Immature natural killer cell (primary cell): ENCODE data around the gene PIH1D1. TPM values are rescaled to one million over a fixed set of nuclear protein-coding genes. Genes with fewer than 3 reads are reported as not detected.

Experiments used
- DNase-seq, 3 donors: peaks; one replicate each; pipeline ENCODE4 v3.0.0; 2022; ENCODE audit warnings: mixed read lengths in 1 of 3
- H3K27ac Mint-ChIP-seq, 6 donors: one replicate each; pipeline ENCODE4 v1.8.0; 2020; ENCODE audit warnings: mixed read lengths in 6 of 6, mild to moderate bottlenecking in 5 of 6, inconsistent platforms in 4 of 6, moderate library complexity in 3 of 6
- H3K27me3 Mint-ChIP-seq, 3 donors: one replicate each; pipeline ENCODE4 v1.8.0; 2020 to 2021; ENCODE audit warnings: low read depth in 3 of 3, mild to moderate bottlenecking in 3 of 3, mixed read lengths in 3 of 3, moderate library complexity in 3 of 3, inconsistent platforms in 1 of 3
- H3K36me3 Mint-ChIP-seq, 3 donors: one replicate each; pipeline ENCODE4 v1.8.0; 2020; ENCODE audit warnings: mixed read lengths in 3 of 3, inconsistent platforms in 2 of 3, mild to moderate bottlenecking in 2 of 3
- H3K4me1 Mint-ChIP-seq, 2 donors: one replicate each; pipeline ENCODE4 v1.8.0; 2020; ENCODE audit warnings: inconsistent platforms in 2 of 2, mild to moderate bottlenecking in 2 of 2, mixed read lengths in 2 of 2, moderate library complexity in 1 of 2
- H3K4me3 Mint-ChIP-seq, 5 donors: one replicate each; pipeline ENCODE4 v1.8.0; 2020; ENCODE audit warnings: mild to moderate bottlenecking in 5 of 5, mixed read lengths in 5 of 5, inconsistent platforms in 3 of 5, moderate library complexity in 3 of 5
- H3K9me3 Mint-ChIP-seq, 6 donors: one replicate each; pipeline ENCODE4 v1.8.0; 2020; ENCODE audit warnings: mild to moderate bottlenecking in 6 of 6, mixed read lengths in 6 of 6, inconsistent platforms in 4 of 6, moderate library complexity in 3 of 6
- polyA plus RNA-seq, 3 donors: library from polyadenylated mRNA; unstranded; fragments of 300-500 nt; fragmentation: Illumina TruSeq; gene quantifications; one replicate each; pipeline ENCODE4 v1.2.3, GENCODE V29; 2021

Gene PIH1D1
- polyA plus RNA-seq, 3 donors from 2014 or later: 91.4 to 97.6 (median 93.3) TPM

GRCh38 chr19:49413348-49413747, 38.3 kb downstream of the PIH1D1 start:
- H3K36me3 Mint-ChIP-seq: no peaks in the 10 kb centered on the region
- no peak overlapping the region for H3K27ac Mint-ChIP-seq
- H3K4me1 Mint-ChIP-seq: peaks cover 12 to 14% of the 10 kb centered on the region in 2 donors
- no peak overlapping the region for H3K4me3 Mint-ChIP-seq
- peaks cover 9 to 13% (median 11%) of the 10 kb centered on the region in 3 donors for H3K27me3 Mint-ChIP-seq
- no peaks in the 10 kb centered on the region for H3K9me3 Mint-ChIP-seq
- DNase-seq: no peak

- Mint-ChIP-seq H3K36me3 (peaks cover 0 to 4% (median 0%) of the 10 kb centered on the region in 3 donors), H3K4me1 (peaks cover 12 to 14% of the 10 kb centered on the region in 2 donors), H3K27me3 (peaks cover 9 to 10% (median 9%) of the 10 kb centered on the region in 3 donors), H3K4me3 (no peak overlapping the region), H3K27ac (peak overlapping the region in 1 of 6 donors; percentile 24), H3K9me3 (peaks cover 0 to 1% (median 0%) of the 10 kb centered on the region in 6 donors)
- DNase-seq: no peak
These were observed 39.8 kb downstream of the PIH1D1 start for GRCh38 chr19:49411681-49412326.

- peak overlapping the region in 5 of 6 donors; percentile 0 to 84 (median 54) for H3K27ac Mint-ChIP-seq
- peaks cover 0 to 4% (median 0%) of the 10 kb centered on the region in 3 donors for H3K36me3 Mint-ChIP-seq
- peaks cover 12 to 14% of the 10 kb centered on the region in 2 donors for H3K4me1 Mint-ChIP-seq
- peak overlapping the region in 3 of 5 donors; percentile 19 to 33 (median 19) for H3K4me3 Mint-ChIP-seq
- DNase-seq: no peak
- peaks cover 0 to 1% (median 0%) of the 10 kb centered on the region in 6 donors for H3K9me3 Mint-ChIP-seq
- peaks cover 4 to 9% (median 8%) of the 10 kb centered on the region in 3 donors for H3K27me3 Mint-ChIP-seq
These were observed 42.1 kb downstream of the PIH1D1 start for GRCh38 chr19:49409441-49410029.

DNA sequence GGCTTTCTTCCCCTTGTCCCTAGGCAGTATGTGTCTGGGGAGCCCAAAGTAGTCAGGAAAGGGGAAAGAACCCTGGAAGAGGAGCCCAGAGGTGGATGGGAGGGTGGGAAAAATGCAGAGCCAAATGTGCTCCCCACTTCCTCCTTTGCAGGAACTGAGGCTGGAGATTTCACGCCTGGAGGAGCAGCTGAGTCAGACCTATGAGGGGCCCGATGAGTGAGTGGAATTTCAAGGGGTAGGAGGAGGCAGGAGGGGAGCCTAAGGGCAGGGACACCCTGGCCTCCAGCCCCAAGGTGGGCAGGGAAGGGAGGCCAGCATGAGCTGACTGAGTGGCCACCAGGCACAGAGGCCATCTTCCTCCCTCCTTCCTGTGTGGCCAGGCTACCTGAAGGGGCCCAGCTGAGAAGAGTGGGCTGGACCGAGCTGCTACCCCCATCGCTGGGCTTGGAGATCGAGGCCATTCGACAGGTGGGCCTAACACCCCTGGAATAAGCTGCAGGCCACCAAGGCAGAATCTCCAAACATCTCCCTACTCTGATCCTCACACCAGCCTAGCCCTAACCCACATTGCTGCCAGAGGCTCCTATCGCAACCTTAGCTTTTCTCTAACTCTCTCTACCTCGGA, 42.7 kb downstream of the PIH1D1 start:
- DNase-seq: no peak
- Mint-ChIP-seq H3K27me3 (peaks cover 4 to 9% (median 8%) of the 10 kb centered on the region in 3 donors), H3K4me1 (peaks cover 12 to 14% of the 10 kb centered on the region in 2 donors), H3K36me3 (peaks cover 0 to 4% (median 0%) of the 10 kb centered on the region in 3 donors), H3K27ac (peak overlapping the region in 4 of 6 donors; percentile 0 to 79 (median 47)), H3K9me3 (peaks cover 0 to 1% (median 0%) of the 10 kb centered on the region in 6 donors), H3K4me3 (peak overlapping the region in 1 of 5 donors; percentile 33)

- Mint-ChIP-seq H3K27ac (peak overlapping the region in 2 of 6 donors; percentile 19 to 42), H3K27me3 (peaks cover 4 to 9% (median 5%) of the 10 kb centered on the region in 3 donors)
These were observed 44.1 kb downstream of the PIH1D1 start for GRCh38 chr19:49407482-49408015.

GRCh38 chr19:49407079-49407478, 44.5 kb downstream of the PIH1D1 start:
- no peak overlapping the region for H3K4me3 Mint-ChIP-seq
- DNase-seq: no peak
- no peak overlapping the region for H3K27ac Mint-ChIP-seq
- H3K4me1 Mint-ChIP-seq: peaks cover 12 to 14% of the 10 kb centered on the region in 2 donors
- H3K9me3 Mint-ChIP-seq: peaks cover 0 to 1% (median 0%) of the 10 kb centered on the region in 6 donors
- H3K36me3 Mint-ChIP-seq: peaks cover 0 to 4% (median 0%) of the 10 kb centered on the region in 3 donors
- peaks cover 3 to 10% (median 4%) of the 10 kb centered on the region in 3 donors for H3K27me3 Mint-ChIP-seq

More at GRCh38 chr19:49407482-49408015, 44.1 kb downstream of the PIH1D1 start:
- no peak for DNase-seq
- H3K4me1 Mint-ChIP-seq: peaks cover 12 to 14% of the 10 kb centered on the region in 2 donors
- peaks cover 0 to 1% (median 0%) of the 10 kb centered on the region in 6 donors for H3K9me3 Mint-ChIP-seq
- H3K36me3 Mint-ChIP-seq: peaks cover 0 to 4% (median 0%) of the 10 kb centered on the region in 3 donors
- H3K4me3 Mint-ChIP-seq: no peak overlapping the region

GRCh38 chr19:49403404-49404187, 48.0 kb downstream of the PIH1D1 start:
- Mint-ChIP-seq H3K4me3 (no peak overlapping the region), H3K36me3 (peaks cover 0 to 4% (median 0%) of the 10 kb centered on the region in 3 donors), H3K27me3 (peaks cover under 1 to 4% (median 2%) of the 10 kb centered on the region in 3 donors), H3K27ac (no peak overlapping the region), H3K4me1 (peaks cover 0 to under 1% of the 10 kb centered on the region in 2 donors), H3K9me3 (peaks cover 0 to 1% (median 0%) of the 10 kb centered on the region in 6 donors)
- DNase-seq: no peak

DNA sequence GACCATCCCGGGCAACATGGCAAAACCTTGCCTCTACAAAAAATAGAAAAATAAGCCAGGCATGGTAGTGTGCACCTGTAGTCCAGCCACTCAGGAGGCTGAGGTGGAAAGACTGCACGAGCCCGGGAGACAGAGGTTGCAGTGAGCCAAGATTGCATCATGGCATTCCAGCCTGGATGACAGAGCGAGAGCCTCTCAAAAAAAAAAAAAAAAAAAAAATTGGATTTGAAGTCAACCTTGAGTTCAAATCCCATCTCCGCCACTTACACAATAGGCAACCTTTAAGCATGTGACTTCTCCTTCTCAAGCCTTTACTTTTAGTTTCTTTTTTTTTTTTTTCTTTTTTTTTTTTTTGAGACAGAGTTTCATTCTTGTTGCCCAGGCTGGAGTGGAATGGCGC, 51.6 kb downstream of the PIH1D1 start:
- Mint-ChIP-seq H3K27ac (no peak overlapping the region), H3K36me3 (no peaks in the 10 kb centered on the region), H3K27me3 (peaks cover 0 to 5% (median 2%) of the 10 kb centered on the region in 3 donors)

DNA sequence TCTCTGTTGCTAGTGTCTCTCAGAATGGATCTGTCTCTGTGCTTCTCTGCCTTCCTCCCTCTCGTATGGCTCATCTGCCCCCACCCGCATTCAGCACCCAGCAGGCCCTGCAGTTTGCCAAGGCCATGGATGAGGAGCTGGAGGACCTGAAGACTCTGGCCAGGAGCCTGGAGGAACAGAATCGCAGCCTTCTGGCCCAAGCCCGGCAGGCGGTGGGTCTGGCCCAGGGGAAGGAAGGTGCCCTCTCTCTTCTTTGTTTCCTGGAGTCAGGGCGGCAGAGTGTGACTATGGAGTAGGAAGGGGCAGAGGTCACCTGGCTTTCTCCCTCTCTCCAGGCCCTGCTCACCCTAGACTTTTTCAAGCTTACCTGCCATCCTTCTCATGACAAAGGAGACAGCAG, 52.7 kb downstream of the PIH1D1 start:
- H3K4me1 Mint-ChIP-seq: no peaks in the 10 kb centered on the region
- no peak overlapping the region for H3K27ac Mint-ChIP-seq
- H3K9me3 Mint-ChIP-seq: no peaks in the 10 kb centered on the region
- peaks cover 0 to 7% (median 2%) of the 10 kb centered on the region in 3 donors for H3K27me3 Mint-ChIP-seq
- no peak overlapping the region for H3K4me3 Mint-ChIP-seq
- no peak for DNase-seq
- H3K36me3 Mint-ChIP-seq: no peaks in the 10 kb centered on the region

More for the DNA sequence above, 51.6 kb downstream of the PIH1D1 start:
- Mint-ChIP-seq H3K9me3 (no peaks in the 10 kb centered on the region), H3K4me1 (no peaks in the 10 kb centered on the region), H3K4me3 (no peak overlapping the region)
- no peak for DNase-seq

DNA sequence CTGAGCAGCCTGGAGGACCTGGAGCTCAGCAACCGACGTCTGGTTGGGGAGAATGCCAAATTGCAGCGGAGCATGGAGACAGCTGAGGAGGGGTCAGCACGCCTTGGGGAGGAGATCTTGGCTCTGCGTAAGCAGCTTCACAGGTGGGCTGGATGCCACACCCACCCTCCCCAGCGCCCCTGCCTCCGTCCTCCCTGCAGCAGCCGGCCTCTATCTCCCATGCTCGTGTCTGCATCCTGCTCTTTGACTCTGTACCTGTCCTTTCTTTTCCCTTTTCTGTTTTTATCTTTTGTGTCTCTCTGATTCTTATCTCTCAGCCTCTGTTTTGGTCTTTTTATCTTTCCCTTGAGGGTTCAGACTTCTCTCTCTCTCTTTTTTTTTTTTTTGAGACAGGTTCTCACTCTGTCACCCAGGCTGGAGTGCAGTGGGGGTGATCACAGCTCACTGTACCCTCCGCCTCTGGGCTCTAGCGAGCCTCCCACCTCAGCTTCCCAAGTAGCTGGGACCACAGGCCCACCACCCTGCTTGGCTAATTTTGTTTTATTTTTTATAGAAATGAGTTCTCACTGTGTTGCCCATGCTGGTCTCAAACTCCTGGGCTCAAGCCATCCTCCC, 53.5 kb downstream of the PIH1D1 start:
- Mint-ChIP-seq H3K36me3 (no peaks in the 10 kb centered on the region), H3K9me3 (no peaks in the 10 kb centered on the region), H3K4me3 (no peak overlapping the region), H3K4me1 (no peaks in the 10 kb centered on the region), H3K27me3 (peaks cover 0 to 8% (median 2%) of the 10 kb centered on the region in 3 donors), H3K27ac (no peak overlapping the region)
- no peak for DNase-seq

DNA sequence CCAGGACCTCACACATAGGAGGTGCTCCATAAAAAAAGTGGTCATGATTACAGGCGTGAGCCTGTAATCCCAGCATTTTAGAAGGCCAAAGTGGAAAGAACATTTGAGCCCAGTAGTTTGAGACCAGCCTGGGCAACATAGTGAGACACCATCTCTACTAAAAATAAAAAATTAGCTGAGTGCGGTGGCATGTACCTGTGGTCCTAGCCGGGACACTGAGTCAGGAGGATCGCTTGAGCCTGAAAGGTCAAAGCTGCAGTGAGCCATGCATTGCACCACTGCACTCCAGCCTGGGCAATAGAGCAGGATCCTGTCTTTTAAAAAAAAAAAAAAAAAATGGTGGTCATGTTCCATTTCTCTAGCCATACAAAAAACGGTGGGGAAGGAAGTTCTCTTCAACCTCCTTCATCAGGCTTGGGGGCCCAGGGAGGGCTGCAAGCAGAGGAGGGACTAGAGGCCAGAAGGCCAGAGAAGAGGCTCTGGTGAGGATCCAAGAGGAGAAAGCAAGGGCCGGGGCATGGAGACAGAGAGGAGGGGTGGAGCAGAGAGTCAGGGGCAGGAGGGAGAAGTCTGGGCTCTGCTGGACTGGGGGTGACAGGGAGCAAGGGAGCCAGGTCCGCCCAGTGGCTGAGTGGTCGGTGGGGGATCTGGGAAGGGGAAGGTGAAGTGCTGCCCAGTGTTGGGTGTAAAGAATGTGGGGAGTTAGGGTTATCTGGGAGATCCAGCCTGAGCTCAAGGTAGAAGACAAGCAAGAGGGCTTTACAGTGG, 54.7 kb downstream of the PIH1D1 start:
- no peaks in the 10 kb centered on the region for H3K36me3 Mint-ChIP-seq
- no peaks in the 10 kb centered on the region for H3K9me3 Mint-ChIP-seq
- no peak overlapping the region for H3K27ac Mint-ChIP-seq
- no peak overlapping the region for H3K4me3 Mint-ChIP-seq
- H3K27me3 Mint-ChIP-seq: peaks cover 0 to 11% (median 2%) of the 10 kb centered on the region in 3 donors
- peaks cover 4 to 5% of the 10 kb centered on the region in 2 donors for H3K4me1 Mint-ChIP-seq
- no peak for DNase-seq
